ENCODE data around the gene LCOR. TPM values are rescaled to one million over a fixed set of nuclear protein-coding genes. Genes with fewer than 3 reads are reported as not detected.

The LCOR gene
- total and polyA plus RNA-seq, 2 of the 13 experiments (the other 11 are each of a cell fraction or from before 2014, with no cell fraction given) = 12.4 to 23.7 TPM

DNA sequence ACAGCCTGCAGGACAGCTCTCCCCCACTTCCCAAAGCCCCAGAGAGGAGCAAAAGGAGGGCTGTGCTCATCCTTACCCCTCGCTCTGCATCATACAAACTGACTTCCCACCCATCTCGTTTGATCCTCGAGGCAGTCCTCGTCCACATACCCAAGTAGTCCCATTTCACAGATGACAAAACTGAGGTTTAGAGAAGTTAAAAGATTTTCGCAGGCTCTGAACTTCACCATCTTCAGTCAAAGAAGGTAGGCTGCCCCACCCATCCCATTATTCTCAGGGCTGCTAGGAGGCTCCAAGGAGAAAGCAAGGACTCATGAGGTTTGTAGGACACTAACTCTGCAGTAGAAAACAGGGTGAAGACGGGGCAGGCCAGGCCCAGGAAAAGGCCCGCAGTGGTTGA is 206.6 kb downstream of the LCOR start:
- in situ Hi-C loops (cut with HindIII; ENCODE audit: extremely low pct_ligation_motif_present, low pct_unique_long_range_greater_than_20kb) = no loop called here
- H3K36me3 ChIP-seq (replicated peaks in 1 of 2; ENCODE audit: control insufficient read depth in 1 of 2, insufficient read depth in 2 of 2, low read length in 2 of 2) = no peaks in the 10 kb centered on the region
- no peak for DNase-seq (ENCODE audit: low spot score)
- H3K79me2 ChIP-seq (ENCODE audit: insufficient read depth, low read length) = no peaks in the 10 kb centered on the region
- H2AFZ ChIP-seq (ENCODE audit: low read length) = no peak overlapping the region
- H3K9me3 ChIP-seq (ENCODE audit: low read length) = no peaks in the 10 kb centered on the region
- ChIA-PET POLR2A (no interaction called here), CTCF (ENCODE audit: low intra/inter-chr PET ratio, low total read pairs) (no interaction called here)
- no peak for FAIRE-seq
- no peak overlapping the region for H3K9ac ChIP-seq (ENCODE audit: insufficient read depth, low read depth, low read length)
- no peak overlapping the region for H3K27ac ChIP-seq (ENCODE audit: extremely low read length, insufficient read depth, low read length)
- peaks cover 29% of the 10 kb centered on the region for H3K4me1 ChIP-seq (ENCODE audit: insufficient read depth, low read length)
- H3K4me2 ChIP-seq (ENCODE audit: low read depth, low read length) = no peak overlapping the region
- intact Hi-C loops (cut with micrococcal nuclease; ENCODE audit: unreplicated experiment) = loop anchor here (5.0 kb wide), 1 partner anchor 206 kb away; the partner anchor contains the start of gene LCOR
- 34% methylated on average over 7 of the region's 7 CpGs for WGBS (ENCODE audit: low lambda C conversion rate)
- no peak overlapping the region for H3K4me3 ChIP-seq (replicated peaks in 1 of 3; ENCODE audit: insufficient read depth in 1 of 3, low read depth in 2 of 3, low read length in 3 of 3)
- H4K20me1 ChIP-seq (ENCODE audit: insufficient read depth, low read length) = no peaks in the 10 kb centered on the region
- BruUV-seq (replicated peaks) = no TSS peak
- peaks cover 3 to 26% of the 10 kb centered on the region in 2 experiments; a peak in 4 of 5 replicates for H3K27me3 ChIP-seq (ENCODE audit: control insufficient read depth in 1 of 2, insufficient read depth in 2 of 2, low read length in 2 of 2)
- ATAC-seq = no peak
- TF ChIP-seq SMYD3 (CRISPR knock-in tag; IDR thresholded peaks at IDR 0.05) (no peak), ZNF101 (CRISPR knock-in tag; IDR thresholded peaks at IDR 0.05; ENCODE audit: borderline replicate concordance, low read depth) (no peak), ZNF629 (CRISPR knock-in tag; conservative IDR thresholded peaks at IDR 0.05) (peak; percentile 88), CBFB (CRISPR knock-in tag; IDR thresholded peaks at IDR 0.05) (no peak), ZMYM3 (CRISPR knock-in tag; IDR thresholded peaks at IDR 0.05) (peak; percentile 71)
- TF ChIP-seq, protein P1, sequence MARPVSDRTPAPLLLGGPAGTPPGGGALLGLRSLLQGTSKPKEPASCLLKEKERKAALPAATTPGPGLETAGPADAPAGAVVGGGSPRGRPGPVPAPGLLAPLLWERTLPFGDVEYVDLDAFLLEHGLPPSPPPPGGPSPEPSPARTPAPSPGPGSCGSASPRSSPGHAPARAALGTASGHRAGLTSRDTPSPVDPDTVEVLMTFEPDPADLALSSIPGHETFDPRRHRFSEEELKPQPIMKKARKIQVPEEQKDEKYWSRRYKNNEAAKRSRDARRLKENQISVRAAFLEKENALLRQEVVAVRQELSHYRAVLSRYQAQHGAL (CRISPR knock-in tag; IDR thresholded peaks at IDR 0.05; ENCODE audit: not compliant biosample characterization) = no peak

DNA sequence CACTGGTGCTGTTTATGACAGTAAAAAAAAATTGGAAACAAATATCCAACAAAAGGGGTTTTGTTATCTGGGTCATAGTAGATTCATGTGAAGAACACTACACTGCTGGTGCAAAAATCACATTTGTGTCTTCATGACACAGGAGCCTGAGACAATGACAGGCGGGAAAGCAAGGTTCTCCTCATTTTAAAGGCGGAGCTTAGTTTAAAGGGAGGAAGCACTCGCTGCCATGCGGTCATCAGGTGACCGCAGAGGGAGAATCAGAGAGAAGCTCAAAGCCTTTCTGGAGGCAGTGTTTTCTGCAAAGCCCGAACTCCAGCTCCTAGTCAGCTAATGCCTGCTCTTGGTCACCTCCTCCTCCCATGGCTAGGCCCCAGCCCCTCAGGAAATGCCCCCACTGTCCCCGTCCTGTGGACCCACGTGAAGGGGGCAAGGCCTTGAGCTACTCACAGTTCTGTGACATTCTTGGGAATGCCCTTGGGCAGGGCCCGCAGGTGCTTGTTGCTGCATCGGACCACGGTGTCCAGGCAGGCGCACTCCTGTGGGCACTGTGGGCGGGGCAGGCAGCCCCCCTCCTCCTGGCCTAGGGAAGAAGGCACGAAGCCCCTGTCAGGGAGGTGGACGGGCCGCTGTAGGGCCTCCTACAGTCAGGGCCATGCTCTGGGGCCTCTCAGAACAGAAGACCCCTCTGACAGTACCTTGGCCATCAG is 207.6 kb downstream of the LCOR start:
- H3K4me3 ChIP-seq (replicated peaks in 1 of 3; ENCODE audit: insufficient read depth in 1 of 3, low read depth in 2 of 3, low read length in 3 of 3) = no peak overlapping the region; a peak in 1 of 6 replicates
- H3K4me1 ChIP-seq (ENCODE audit: insufficient read depth, low read length) = peaks cover 29% of the 10 kb centered on the region
- H3K4me2 ChIP-seq (ENCODE audit: low read depth, low read length) = peak overlapping the region; percentile 4; the same call in 1 of the 2 replicates
- peaks cover 1 to 25% of the 10 kb centered on the region in 2 experiments; a peak in 4 of 5 replicates for H3K27me3 ChIP-seq (ENCODE audit: control insufficient read depth in 1 of 2, insufficient read depth in 2 of 2, low read length in 2 of 2)
- no peak overlapping the region for H3K9ac ChIP-seq (ENCODE audit: insufficient read depth, low read depth, low read length)
- no peak overlapping the region for H3K27ac ChIP-seq (ENCODE audit: extremely low read length, insufficient read depth, low read length)
- no peaks in the 10 kb centered on the region for H3K36me3 ChIP-seq (replicated peaks in 1 of 2; ENCODE audit: control insufficient read depth in 1 of 2, insufficient read depth in 2 of 2, low read length in 2 of 2)
- CTCF ChIA-PET (ENCODE audit: low intra/inter-chr PET ratio, low total read pairs) = no interaction called here
- no peaks in the 10 kb centered on the region for H3K9me3 ChIP-seq (ENCODE audit: low read length)
- FAIRE-seq (no peak), DNase-seq (ENCODE audit: low spot score) (no peak), ATAC-seq (no peak)
- no peaks in the 10 kb centered on the region for H4K20me1 ChIP-seq (ENCODE audit: insufficient read depth, low read length)
- in situ Hi-C loops (cut with HindIII; ENCODE audit: extremely low pct_ligation_motif_present, low pct_unique_long_range_greater_than_20kb) = no loop called here
- intact Hi-C loops (cut with micrococcal nuclease; ENCODE audit: unreplicated experiment) = loop anchor here (5.0 kb wide), 1 partner anchor 207 kb away; the partner anchor contains the start of gene LCOR
- POLR2A ChIA-PET = no interaction called here
- no TSS peak for BruUV-seq (replicated peaks)
- H2AFZ ChIP-seq (ENCODE audit: low read length) = no peak overlapping the region
- H3K79me2 ChIP-seq (ENCODE audit: insufficient read depth, low read length) = no peaks in the 10 kb centered on the region
- WGBS (ENCODE audit: low lambda C conversion rate) = 71% methylated on average over 4 of the region's 16 CpGs
- TF ChIP-seq, protein P2, sequence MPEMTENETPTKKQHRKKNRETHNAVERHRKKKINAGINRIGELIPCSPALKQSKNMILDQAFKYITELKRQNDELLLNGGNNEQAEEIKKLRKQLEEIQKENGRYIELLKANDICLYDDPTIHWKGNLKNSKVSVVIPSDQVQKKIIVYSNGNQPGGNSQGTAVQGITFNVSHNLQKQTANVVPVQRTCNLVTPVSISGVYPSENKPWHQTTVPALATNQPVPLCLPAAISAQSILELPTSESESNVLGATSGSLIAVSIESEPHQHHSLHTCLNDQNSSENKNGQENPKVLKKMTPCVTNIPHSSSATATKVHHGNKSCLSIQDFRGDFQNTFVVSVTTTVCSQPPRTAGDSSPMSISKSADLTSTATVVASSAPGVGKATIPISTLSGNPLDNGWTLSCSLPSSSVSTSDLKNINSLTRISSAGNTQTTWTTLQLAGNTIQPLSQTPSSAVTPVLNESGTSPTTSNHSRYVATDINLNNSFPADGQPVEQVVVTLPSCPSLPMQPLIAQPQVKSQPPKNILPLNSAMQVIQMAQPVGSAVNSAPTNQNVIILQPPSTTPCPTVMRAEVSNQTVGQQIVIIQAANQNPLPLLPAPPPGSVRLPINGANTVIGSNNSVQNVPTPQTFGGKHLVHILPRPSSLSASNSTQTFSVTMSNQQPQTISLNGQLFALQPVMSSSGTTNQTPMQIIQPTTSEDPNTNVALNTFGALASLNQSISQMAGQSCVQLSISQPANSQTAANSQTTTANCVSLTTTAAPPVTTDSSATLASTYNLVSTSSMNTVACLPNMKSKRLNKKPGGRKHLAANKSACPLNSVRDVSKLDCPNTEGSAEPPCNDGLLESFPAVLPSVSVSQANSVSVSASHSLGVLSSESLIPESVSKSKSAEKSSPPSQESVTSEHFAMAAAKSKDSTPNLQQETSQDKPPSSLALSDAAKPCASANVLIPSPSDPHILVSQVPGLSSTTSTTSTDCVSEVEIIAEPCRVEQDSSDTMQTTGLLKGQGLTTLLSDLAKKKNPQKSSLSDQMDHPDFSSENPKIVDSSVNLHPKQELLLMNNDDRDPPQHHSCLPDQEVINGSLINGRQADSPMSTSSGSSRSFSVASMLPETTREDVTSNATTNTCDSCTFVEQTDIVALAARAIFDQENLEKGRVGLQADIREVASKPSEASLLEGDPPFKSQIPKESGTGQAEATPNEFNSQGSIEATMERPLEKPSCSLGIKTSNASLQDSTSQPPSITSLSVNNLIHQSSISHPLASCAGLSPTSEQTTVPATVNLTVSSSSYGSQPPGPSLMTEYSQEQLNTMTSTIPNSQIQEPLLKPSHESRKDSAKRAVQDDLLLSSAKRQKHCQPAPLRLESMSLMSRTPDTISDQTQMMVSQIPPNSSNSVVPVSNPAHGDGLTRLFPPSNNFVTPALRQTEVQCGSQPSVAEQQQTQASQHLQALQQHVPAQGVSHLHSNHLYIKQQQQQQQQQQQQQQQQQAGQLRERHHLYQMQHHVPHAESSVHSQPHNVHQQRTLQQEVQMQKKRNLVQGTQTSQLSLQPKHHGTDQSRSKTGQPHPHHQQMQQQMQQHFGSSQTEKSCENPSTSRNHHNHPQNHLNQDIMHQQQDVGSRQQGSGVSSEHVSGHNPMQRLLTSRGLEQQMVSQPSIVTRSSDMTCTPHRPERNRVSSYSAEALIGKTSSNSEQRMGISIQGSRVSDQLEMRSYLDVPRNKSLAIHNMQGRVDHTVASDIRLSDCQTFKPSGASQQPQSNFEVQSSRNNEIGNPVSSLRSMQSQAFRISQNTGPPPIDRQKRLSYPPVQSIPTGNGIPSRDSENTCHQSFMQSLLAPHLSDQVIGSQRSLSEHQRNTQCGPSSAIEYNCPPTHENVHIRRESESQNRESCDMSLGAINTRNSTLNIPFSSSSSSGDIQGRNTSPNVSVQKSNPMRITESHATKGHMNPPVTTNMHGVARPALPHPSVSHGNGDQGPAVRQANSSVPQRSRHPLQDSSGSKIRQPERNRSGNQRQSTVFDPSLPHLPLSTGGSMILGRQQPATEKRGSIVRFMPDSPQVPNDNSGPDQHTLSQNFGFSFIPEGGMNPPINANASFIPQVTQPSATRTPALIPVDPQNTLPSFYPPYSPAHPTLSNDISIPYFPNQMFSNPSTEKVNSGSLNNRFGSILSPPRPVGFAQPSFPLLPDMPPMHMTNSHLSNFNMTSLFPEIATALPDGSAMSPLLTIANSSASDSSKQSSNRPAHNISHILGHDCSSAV (CRISPR knock-in tag; IDR thresholded peaks at IDR 0.05; ENCODE audit: borderline replicate concordance) = no peak
